ENCODE data around the gene SLC8A1. TPM values are rescaled to one million over a fixed set of nuclear protein-coding genes. Genes with fewer than 3 reads are reported as not detected.

Gene SLC8A1
- total RNA-seq, 1 experiment from 2014 or later, result not detected

DNA sequence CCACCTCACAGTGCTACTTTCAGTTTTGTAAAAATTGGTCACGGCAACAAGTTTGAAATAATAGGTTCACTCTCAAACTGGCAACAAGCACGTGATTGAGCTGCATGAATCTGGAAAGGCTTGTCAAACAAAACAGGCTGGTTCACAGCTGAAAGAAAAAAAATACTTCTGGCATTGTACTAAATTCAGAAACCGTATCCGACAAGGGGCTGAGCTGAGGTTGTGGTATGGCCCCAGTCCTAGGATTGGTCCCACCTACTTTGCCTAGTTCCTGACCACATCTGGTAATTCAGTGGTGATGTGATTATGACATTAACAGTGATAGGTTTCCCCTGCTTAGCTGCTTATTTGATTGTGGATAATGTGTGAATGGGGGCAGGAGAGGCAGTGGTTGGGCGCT lies 346.3 kb downstream of the SLC8A1 start:
- no peaks in the 10 kb centered on the region for H3K36me3 ChIP-seq (ENCODE audit: insufficient read depth, low read length, poor library complexity, severe bottlenecking)
- ChIA-PET POLR2A (ENCODE audit: low non-redundant PET) (no interaction called here), CTCF (no interaction called here)
- DNase-seq (ENCODE audit: low spot score), result no peak
- H3K27me3 ChIP-seq (replicated peaks; ENCODE audit: insufficient read depth, low read depth, low read length, poor library complexity), result peaks cover 41% of the 10 kb centered on the region
- TF ChIP-seq, protein P1, sequence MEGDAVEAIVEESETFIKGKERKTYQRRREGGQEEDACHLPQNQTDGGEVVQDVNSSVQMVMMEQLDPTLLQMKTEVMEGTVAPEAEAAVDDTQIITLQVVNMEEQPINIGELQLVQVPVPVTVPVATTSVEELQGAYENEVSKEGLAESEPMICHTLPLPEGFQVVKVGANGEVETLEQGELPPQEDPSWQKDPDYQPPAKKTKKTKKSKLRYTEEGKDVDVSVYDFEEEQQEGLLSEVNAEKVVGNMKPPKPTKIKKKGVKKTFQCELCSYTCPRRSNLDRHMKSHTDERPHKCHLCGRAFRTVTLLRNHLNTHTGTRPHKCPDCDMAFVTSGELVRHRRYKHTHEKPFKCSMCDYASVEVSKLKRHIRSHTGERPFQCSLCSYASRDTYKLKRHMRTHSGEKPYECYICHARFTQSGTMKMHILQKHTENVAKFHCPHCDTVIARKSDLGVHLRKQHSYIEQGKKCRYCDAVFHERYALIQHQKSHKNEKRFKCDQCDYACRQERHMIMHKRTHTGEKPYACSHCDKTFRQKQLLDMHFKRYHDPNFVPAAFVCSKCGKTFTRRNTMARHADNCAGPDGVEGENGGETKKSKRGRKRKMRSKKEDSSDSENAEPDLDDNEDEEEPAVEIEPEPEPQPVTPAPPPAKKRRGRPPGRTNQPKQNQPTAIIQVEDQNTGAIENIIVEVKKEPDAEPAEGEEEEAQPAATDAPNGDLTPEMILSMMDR (conservative IDR thresholded peaks at IDR 0.05; ENCODE audit: low read depth, low read length), result no peak
- TF ChIP-seq EZH2 (IDR thresholded peaks at IDR 0.05; ENCODE audit: borderline replicate concordance, low read depth, low read length, poor library complexity, severe bottlenecking), result no peak
- intact Hi-C loops (cut with micrococcal nuclease; ENCODE audit: unreplicated experiment), result no loop called here
- no peak overlapping the region for H3K27ac ChIP-seq (ENCODE audit: low read depth, low read length, poor library complexity, severe bottlenecking)
- H3K9me3 ChIP-seq (ENCODE audit: low read depth, low read length, poor library complexity, severe bottlenecking), result no peaks in the 10 kb centered on the region
- no TSS peak for BruUV-seq (replicated peaks)
- no peak overlapping the region for H3K4me3 ChIP-seq (ENCODE audit: low read depth, low read length, poor library complexity, severe bottlenecking)
- H3K4me1 ChIP-seq (ENCODE audit: insufficient read depth, low read length, poor library complexity, severe bottlenecking), result no peaks in the 10 kb centered on the region

DNA sequence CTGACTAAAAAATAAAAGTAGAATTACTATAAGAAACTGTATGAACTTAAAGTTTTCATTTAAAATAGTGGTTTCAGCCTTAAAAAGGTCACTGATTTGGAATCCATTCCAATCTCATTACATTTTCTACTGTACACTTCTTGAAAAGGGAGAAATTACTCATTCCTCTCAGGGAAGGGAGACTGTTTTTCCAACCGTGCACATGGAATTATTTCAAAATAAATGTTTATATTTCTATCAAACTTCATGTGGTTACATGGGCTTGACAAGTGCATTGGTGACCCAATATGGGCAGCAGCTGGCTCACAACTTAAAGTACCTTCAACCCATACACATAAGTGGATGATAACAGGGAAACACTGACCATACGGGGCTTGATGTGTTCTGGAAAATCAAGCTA lies 348.3 kb downstream of the SLC8A1 start:
- intact Hi-C loops (cut with micrococcal nuclease; ENCODE audit: unreplicated experiment), result no loop called here
- no peaks in the 10 kb centered on the region for H3K4me1 ChIP-seq (ENCODE audit: insufficient read depth, low read length, poor library complexity, severe bottlenecking)
- no TSS peak for BruUV-seq (replicated peaks)
- ChIA-PET CTCF (no interaction called here), POLR2A (ENCODE audit: low non-redundant PET) (no interaction called here)
- no peak overlapping the region for H3K4me3 ChIP-seq (ENCODE audit: low read depth, low read length, poor library complexity, severe bottlenecking)
- no peak overlapping the region for H3K27ac ChIP-seq (ENCODE audit: low read depth, low read length, poor library complexity, severe bottlenecking)
- TF ChIP-seq, protein P1 (conservative IDR thresholded peaks at IDR 0.05; ENCODE audit: low read depth, low read length), result no peak
- TF ChIP-seq EZH2 (IDR thresholded peaks at IDR 0.05; ENCODE audit: borderline replicate concordance, low read depth, low read length, poor library complexity, severe bottlenecking), result no peak
- H3K9me3 ChIP-seq (ENCODE audit: low read depth, low read length, poor library complexity, severe bottlenecking), result no peaks in the 10 kb centered on the region
- peaks cover 45% of the 10 kb centered on the region for H3K27me3 ChIP-seq (replicated peaks; ENCODE audit: insufficient read depth, low read depth, low read length, poor library complexity)
- no peak for DNase-seq (ENCODE audit: low spot score)
- no peaks in the 10 kb centered on the region for H3K36me3 ChIP-seq (ENCODE audit: insufficient read depth, low read length, poor library complexity, severe bottlenecking)

DNA sequence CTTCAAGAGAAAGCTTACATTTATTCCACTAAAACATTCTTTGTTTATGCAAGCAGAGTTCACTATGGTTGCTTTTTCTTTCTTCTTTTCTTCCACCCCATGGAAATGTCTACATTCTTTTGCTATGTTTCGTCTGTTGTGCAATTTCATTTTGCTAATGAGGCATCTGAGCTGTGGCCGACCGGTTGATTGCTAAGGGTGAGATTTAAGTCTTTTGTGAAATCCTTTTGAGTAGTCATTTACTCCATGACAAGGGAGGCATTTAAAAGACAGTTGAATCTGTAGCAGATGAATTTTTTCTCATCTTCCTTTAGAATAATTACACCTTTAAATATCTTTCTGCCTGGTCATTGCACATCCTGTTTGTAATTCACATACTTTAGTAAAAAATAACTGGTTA lies 348.7 kb downstream of the SLC8A1 start:
- H3K9me3 ChIP-seq (ENCODE audit: low read depth, low read length, poor library complexity, severe bottlenecking), result no peaks in the 10 kb centered on the region
- TF ChIP-seq, protein P1 (conservative IDR thresholded peaks at IDR 0.05; ENCODE audit: low read depth, low read length), result no peak
- no peak for TF ChIP-seq EZH2 (IDR thresholded peaks at IDR 0.05; ENCODE audit: borderline replicate concordance, low read depth, low read length, poor library complexity, severe bottlenecking)
- H3K36me3 ChIP-seq (ENCODE audit: insufficient read depth, low read length, poor library complexity, severe bottlenecking), result no peaks in the 10 kb centered on the region
- no peak for DNase-seq (ENCODE audit: low spot score)
- peaks cover 41% of the 10 kb centered on the region for H3K27me3 ChIP-seq (replicated peaks; ENCODE audit: insufficient read depth, low read depth, low read length, poor library complexity)
- ChIA-PET CTCF (no interaction called here), POLR2A (ENCODE audit: low non-redundant PET) (no interaction called here)
- H3K4me3 ChIP-seq (ENCODE audit: low read depth, low read length, poor library complexity, severe bottlenecking), result no peak overlapping the region
- no peaks in the 10 kb centered on the region for H3K4me1 ChIP-seq (ENCODE audit: insufficient read depth, low read length, poor library complexity, severe bottlenecking)
- intact Hi-C loops (cut with micrococcal nuclease; ENCODE audit: unreplicated experiment), result no loop called here
- BruUV-seq (replicated peaks), result no TSS peak
- H3K27ac ChIP-seq (ENCODE audit: low read depth, low read length, poor library complexity, severe bottlenecking), result no peak overlapping the region
